HG02571 (cell line): ENCODE data around the gene EIF4G3.
"Not testable (repeated sequence)": the region's sequence is repeated elsewhere in the genome, so short reads cannot be mapped to it uniquely, and the experiment has no call there.

Source experiments
- ATAC-seq: cut with Tn5 transposase; IDR thresholded peaks from one replicate; pipeline ENCODE4 v1.9.1; 2021; ENCODE audit warnings: mild to moderate bottlenecking, moderate library complexity; ENCODE audit not compliant: unreplicated experiment

EIF4G3 gene

GRCh38 chr1:21106709-21107108 is 70.0 kb downstream of the EIF4G3 start:
- ATAC-seq, result no peak

GRCh38 chr1:21106238-21106637 is 70.5 kb downstream of the EIF4G3 start:
- no peak for ATAC-seq

GRCh38 chr1:21105807-21106206 is 70.9 kb downstream of the EIF4G3 start:
- no peak for ATAC-seq

DNA sequence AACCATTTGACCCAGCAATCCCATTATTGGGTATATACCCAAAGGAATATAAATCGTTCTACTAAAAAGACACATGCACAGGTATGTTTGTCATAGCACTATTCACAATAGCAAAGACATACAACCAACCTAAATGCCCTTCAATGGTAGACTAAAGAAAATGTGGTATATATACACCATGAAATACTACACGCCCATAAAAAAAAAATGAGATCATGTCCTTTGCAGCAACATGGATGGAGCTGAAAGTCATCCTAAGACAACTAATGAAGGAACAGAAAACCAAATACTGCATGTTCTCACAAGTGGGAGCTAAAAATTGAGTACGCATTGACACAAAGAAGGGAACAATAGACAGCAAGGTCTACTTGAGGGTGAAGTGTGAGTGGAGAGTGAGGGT is 72.0 kb downstream of the EIF4G3 start:
- no peak for ATAC-seq

- ATAC-seq, result no peak
Observed at GRCh38 chr1:21100481-21100921, 76.2 kb downstream of the EIF4G3 start.

DNA sequence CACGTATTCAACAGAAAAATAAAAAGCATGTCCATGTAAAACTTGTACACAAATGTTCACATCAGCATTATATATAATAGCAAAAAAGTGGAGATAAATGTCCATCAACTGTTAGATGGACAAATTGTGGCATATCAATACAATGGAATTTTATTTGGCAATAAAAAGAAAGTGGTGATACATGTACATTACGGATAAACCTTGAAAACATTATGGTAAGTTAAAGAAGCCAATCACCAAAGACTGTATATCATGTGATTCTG is 76.9 kb downstream of the EIF4G3 start:
- no peak for ATAC-seq

DNA sequence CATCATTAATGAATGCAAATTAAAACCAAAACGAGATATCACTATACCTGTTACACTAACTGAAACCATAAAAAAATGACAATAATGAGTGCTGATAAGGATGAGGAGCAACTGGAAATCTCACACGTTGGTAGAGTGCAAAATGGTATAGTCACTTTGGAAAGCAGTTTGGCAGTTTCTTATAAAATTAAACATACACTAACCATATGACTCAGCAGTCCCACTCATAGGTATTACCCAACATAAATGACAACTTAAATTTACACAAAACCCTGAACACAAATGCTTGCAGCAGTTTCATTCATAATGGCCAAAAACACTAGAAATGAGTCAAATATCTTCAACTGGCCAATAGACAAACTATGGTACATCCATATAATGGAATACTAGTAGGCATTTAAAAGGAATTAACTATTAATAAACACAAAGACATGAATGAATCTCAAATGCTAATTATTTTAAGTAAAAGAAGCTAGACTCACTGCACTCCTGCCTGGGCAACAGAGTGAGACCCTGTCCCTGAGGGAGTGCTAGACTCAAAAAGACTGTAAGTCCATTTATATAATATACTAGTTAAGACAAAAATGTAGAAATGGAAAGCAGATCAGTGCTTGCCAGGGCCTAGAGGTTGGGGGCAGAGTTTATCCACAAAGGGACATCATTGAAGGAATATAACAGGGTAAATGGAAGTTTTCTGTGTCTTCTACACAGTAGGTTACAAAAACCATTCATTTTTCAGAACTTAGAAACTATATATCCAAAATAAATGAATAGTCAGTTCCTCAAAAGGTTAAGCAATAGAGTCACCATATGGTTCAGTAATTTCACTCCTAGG is 77.4 kb downstream of the EIF4G3 start:
- ATAC-seq, result no peak

DNA sequence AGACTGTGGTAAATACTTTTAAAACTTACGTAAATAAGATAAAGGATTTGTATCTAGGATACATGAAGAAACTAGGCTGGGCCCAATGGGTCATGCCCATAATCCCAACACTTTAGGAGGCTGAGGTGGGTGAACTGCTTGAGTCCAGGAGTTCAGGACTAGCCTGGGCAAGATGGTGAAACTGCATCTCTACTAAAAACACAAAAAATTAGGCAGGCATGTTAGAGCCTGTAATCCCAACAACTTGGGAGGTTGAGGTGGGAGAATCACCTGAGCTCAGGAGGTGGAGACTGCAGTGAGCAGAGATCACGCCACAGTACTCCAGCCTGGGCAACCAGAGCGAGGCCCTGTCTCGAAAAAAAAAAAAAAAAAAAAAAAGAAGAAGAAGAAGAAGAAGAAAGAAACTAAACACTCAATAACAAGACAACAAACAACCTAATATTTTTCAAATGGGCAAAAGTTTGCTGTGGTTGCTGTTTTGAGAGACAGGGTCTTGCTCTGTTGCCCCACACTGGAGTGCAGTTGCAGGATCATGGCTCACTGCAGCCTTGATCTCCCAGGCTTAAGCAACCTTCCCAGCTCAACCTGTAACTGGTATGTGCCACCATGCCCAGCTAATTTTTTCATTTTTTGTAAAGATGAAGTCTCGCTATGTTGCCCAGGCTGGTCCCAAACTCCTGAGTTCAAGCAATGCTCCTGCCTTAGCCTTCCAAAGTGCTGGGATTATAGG is 78.3 kb downstream of the EIF4G3 start:
- no peak for ATAC-seq

GRCh38 chr1:21097729-21098128 is 79.0 kb downstream of the EIF4G3 start:
- no peak for ATAC-seq

- ATAC-seq, result no peak
Observed at GRCh38 chr1:21095976-21096375, 80.7 kb downstream of the EIF4G3 start.

DNA sequence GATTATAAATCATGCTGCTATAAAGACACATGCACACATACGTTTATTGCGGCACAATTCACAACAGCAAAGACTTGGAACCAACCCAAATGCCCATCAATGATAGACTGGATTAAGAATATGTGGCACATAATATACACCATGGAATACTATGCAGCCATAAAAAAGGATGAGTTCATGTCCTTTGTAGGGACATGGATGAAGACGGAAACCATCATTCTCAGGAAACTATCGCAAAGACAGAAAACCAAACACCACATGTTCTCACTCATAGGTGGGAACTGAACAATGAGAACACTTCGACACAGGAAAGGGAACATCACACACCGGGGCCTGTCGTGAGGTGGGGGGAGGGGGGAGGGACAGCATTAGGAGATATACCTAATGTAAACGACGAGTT is 82.4 kb downstream of the EIF4G3 start:
- ATAC-seq, result not testable (repeated sequence)

DNA sequence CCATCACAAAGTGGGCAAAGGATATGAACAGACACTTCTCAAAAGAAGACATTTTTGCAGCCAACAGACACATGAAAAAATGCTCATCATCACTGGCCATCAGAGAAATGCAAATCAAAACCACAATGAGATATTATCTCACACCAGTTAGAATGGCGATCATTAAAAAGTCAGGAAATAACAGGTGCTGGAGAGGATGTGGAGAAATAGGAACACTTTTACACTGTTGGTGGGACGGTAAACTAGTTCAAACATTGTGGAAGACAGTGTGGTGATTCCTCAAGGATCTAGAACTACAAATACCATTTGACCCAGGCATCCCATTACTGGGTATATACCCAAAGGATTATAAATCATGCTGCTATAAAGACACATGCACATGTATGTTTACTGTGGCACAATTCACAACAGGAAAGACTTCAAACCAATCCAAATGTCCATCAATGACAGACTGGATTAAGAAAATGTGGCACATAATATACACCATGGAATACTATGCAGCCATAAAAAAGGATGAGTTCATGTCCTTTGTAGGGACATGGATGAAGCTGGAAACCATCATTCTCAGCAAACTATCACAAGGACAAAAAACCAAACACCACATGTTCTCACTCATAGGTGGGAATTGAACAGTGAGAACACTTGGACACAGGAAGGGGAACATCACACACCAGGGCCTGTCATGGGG is 83.3 kb downstream of the EIF4G3 start:
- ATAC-seq, result not testable (repeated sequence)

GRCh38 chr1:21092545-21092944 is 84.2 kb downstream of the EIF4G3 start:
- not testable (repeated sequence) for ATAC-seq

GRCh38 chr1:21091053-21091690 is 85.5 kb downstream of the EIF4G3 start:
- not testable (repeated sequence) for ATAC-seq

DNA sequence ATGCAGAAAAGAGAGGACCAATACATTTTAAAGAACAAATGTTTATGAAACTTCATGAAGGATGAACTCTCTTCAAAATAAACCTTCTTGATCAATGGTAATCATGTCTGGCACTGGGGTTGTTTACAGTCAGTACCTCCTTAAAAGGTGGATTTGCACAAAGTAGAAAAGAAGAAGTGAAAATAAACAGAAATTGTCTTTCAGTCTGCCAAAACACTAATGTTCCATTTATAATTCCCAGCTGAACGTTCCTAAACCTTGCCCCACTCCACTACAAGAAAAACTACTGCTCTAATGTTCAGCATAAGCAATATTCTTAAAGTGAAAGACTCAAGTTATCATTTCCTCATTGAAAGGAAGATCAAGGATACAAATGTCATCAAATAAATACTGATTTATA is 86.2 kb downstream of the EIF4G3 start:
- no peak for ATAC-seq

GRCh38 chr1:21089731-21090130 is 87.0 kb downstream of the EIF4G3 start:
- no peak for ATAC-seq

DNA sequence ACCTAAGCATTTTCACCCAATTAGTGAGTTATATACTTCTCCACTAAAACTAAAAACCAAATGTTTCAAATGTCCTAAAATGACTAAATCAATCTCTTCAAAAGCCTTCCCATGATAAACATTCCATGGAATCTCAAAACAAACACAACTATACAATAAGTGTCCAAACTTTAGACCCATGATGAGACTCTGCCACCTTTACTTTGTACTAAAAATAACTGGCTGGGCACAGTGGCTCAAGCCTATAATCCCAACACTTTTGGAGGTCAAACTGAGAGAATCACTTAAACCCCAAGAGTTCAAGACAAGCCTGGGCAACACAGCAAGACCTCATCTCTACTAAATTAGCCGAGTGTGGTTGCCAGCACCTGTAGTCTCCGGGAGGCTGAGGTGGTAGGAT is 87.4 kb downstream of the EIF4G3 start:
- no peak for ATAC-seq

GRCh38 chr1:21084111-21084810 is 92.4 kb downstream of the EIF4G3 start:
- no peak for ATAC-seq

- ATAC-seq, result no peak
Observed at GRCh38 chr1:21082073-21082472, 94.6 kb downstream of the EIF4G3 start.

GRCh38 chr1:21077085-21077484 is 99.6 kb downstream of the EIF4G3 start:
- no peak for ATAC-seq

- no peak for ATAC-seq
Observed at GRCh38 chr1:21072721-21073120, 104.0 kb downstream of the EIF4G3 start.
